GM12891 (cell line): Measurements from ENCODE around the gene ASPG.

ENCODE experiments used
- DNase-seq: peaks from one replicate; pipeline ENCODE4 v3.0.0; 2011; ENCODE audit warnings: low spot score; ENCODE audit not compliant: insufficient read length
- FAIRE-seq: peaks from 2 replicates; lab custom pipeline; 2011; peaks lifted over from hg19 to GRCh38; lab: Jason Lieb, UNC
- PAX5 ChIP-seq: IDR thresholded peaks from 2 replicates; pipeline ENCODE4 v1.6.1; 2011; ENCODE audit warnings: low read length, moderate library complexity, mild to moderate bottlenecking; ENCODE audit not compliant: insufficient read depth, severe bottlenecking
- POLR2A ChIP-seq: IDR thresholded peaks from 2 replicates; pipeline ENCODE4 v1.6.1; 2011; ENCODE audit warnings: low read depth, low read length, control low read depth
- POLR2AphosphoS5 ChIP-seq: IDR thresholded peaks from 2 replicates; pipeline ENCODE4 v1.6.1; 2011; ENCODE audit warnings: low read depth, low read length, control low read depth
- POU2F2 ChIP-seq: IDR thresholded peaks from 2 replicates; pipeline ENCODE4 v1.6.1; 2011; ENCODE audit warnings: low read depth, mild to moderate bottlenecking, control low read depth, low read length, moderate library complexity
- SPI1 ChIP-seq: IDR thresholded peaks from 2 replicates; pipeline ENCODE4 v1.6.1; 2011; ENCODE audit warnings: low read depth, low read length, control low read depth
- TAF1 ChIP-seq: IDR thresholded peaks from 2 replicates; pipeline ENCODE4 v1.6.1; 2011; ENCODE audit warnings: low read depth, low read length, control low read depth

The ASPG gene

GRCh38 chr14:104093366-104094055 is 8.0 kb downstream of the ASPG start:
- DNase-seq (no peak), FAIRE-seq (no peak)
- TF ChIP-seq PAX5 (no peak), SPI1 (no peak), POU2F2 (no peak), POLR2A (no peak), TAF1 (no peak), POLR2AphosphoS5 (no peak)

GRCh38 chr14:104094056-104094708 is 8.7 kb downstream of the ASPG start:
- FAIRE-seq = no peak
- no peak for TF ChIP-seq PAX5
- no peak for TF ChIP-seq TAF1
- TF ChIP-seq SPI1 = no peak
- no peak for TF ChIP-seq POLR2A
- no peak for TF ChIP-seq POLR2AphosphoS5
- TF ChIP-seq POU2F2 = no peak
- no peak for DNase-seq

DNA sequence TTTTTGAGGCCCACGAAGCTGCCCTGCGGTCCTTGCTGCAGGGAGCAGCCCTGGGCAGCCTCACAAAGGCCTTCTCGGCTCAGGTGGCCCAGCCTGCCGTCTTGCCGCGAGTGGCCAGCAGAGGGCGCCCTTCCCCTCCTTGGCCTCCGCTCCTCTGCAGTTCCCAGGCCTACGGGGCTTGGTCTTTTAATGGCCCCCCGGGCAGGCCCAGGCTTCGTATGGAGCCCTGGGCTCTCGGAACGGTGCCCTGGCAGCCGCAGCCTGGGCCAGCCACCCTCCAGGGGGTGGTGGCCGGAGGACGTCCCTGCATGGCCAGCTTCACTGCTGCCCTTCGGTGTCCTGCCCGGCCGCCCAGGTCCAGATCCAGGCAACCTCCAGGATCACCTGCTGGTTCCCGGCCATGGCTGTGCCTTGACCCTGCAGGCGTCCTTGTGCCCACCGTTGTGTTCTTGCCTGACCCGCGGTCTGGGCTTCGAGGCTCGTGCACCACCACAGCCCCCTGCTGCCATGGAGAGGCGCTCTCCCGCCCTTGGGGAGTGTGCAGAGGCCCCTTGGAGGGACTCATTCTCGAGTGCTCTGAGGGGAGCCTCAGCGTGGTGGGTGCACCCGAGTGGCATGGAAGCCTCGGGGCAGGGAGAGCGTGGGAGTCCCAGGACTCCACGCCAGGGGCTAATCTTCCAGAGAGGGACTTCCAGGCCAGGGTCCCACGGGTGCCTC is 9.4 kb downstream of the ASPG start:
- peak; percentile 96 for DNase-seq
- peak; percentile 87 for FAIRE-seq
- TF ChIP-seq TAF1 (no peak), POU2F2 (no peak), PAX5 (no peak), SPI1 (no peak), POLR2AphosphoS5 (no peak), POLR2A (no peak)

GRCh38 chr14:104095426-104096310 is 10.2 kb downstream of the ASPG start:
- TF ChIP-seq POU2F2 (no peak), TAF1 (no peak), POLR2A (no peak), POLR2AphosphoS5 (no peak), PAX5 (no peak), SPI1 (no peak)
- no peak for FAIRE-seq
- DNase-seq = no peak

DNA sequence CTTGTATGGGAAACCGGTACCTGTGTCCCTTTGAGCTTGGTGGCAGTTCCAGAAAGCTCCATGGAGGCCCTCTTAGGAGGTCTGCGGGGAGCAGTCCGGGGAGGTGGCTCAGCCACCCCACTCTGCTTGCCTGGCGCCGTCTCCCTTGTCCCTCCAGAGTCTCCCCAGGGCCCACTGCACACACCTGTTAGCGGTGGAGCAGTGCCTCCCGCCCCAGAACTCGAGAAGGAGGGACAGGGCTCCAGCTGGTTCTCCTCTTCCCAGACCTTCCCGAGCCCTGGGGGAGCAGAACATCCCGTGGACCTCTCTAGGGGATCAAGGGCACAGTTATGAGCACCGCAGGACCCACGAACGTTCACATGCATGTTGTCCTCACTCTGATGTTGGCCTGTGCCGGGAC is 10.8 kb downstream of the ASPG start:
- DNase-seq (no peak), FAIRE-seq (no peak)
- TF ChIP-seq POLR2A (no peak), TAF1 (no peak), POU2F2 (no peak), PAX5 (no peak), POLR2AphosphoS5 (no peak), SPI1 (no peak)

- DNase-seq (no peak), FAIRE-seq (no peak)
- TF ChIP-seq SPI1 = no peak
- TF ChIP-seq PAX5 = no peak
These were observed 11.5 kb downstream of the ASPG start for GRCh38 chr14:104096751-104097700.

- DNase-seq (no peak), FAIRE-seq (no peak)
- TF ChIP-seq POLR2AphosphoS5 (no peak), POU2F2 (no peak), PAX5 (no peak), TAF1 (no peak), POLR2A (no peak), SPI1 (no peak)
These were observed 13.0 kb downstream of the ASPG start for GRCh38 chr14:104098272-104099095.

DNA sequence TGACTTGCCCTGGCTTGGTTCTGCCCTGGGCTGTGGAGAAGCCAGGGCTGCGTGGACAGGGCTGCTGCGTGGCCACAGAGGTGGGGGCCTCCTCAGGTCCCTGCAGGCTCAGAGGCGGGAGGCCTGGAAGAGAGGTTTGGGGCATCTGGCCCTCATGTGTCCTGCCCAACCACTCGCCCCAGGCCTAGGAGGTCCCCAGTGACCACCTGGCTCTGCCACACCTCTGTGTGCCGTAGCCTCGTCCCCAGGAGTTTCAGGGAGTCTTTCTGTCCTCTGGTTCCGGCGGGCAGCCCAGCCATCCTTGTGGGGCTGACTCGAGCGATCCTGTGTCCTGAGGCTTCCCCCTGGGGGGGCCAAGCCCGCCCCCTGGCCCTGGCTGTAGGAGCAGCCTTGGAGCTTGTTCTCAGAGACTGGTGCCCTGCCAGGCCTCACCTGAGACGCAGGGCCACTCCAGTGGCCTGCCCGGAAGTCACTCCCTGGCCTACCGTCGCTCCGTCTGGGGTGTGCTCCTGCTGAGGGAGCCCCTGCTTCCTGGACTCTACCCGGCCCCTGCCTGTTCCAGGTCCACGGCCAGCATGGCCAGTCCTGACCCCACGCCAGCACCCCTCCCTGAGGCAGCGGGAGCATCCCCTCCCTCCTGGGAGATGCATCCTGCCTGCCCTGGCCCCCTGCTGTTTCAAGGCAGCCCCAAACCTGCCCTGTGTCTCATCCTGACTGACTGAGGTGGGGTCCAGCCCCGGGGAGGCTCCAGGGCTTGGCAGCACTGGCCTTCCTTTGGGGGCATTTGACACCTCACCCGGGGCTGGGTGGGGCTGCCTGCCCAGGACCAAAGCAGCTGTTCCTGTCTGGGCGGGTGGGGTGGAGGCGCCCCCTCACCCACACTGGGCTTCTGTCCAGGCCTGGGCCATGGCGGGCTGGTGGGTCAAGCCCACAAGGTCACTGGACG is 13.9 kb downstream of the ASPG start:
- TF ChIP-seq SPI1 (no peak), TAF1 (no peak), POLR2AphosphoS5 (no peak), POU2F2 (no peak), POLR2A (no peak), PAX5 (no peak)
- DNase-seq = no peak
- FAIRE-seq = no peak
